Skeletal muscle satellite cell (primary cell): ENCODE measurements around the gene MAX.
"Not testable (repeated sequence)": the region's sequence is repeated elsewhere in the genome, so short reads cannot be mapped to it uniquely, and the experiment has no call there.

Source experiments
- H3K27me3 ChIP-seq: 2 replicates; pipeline ENCODE4 v1.7.0; 2013; ENCODE audit warnings: low read length; ENCODE audit not compliant: control insufficient read depth, insufficient read depth
- H3K36me3 ChIP-seq: 2 replicates; pipeline ENCODE4 v1.7.0; 2013; ENCODE audit warnings: mild to moderate bottlenecking, control low read depth, low read length; ENCODE audit not compliant: insufficient read depth
- H3K4me1 ChIP-seq: 2 replicates; pipeline ENCODE4 v1.7.0; 2013; ENCODE audit warnings: low read length; ENCODE audit not compliant: control insufficient read depth, insufficient read depth
- H3K4me2 ChIP-seq: 2 replicates; pipeline ENCODE4 v1.7.0; 2013; ENCODE audit warnings: mild to moderate bottlenecking, low read length
- H3K4me3 ChIP-seq: 2 replicates; pipeline ENCODE4 v1.7.0; 2013; ENCODE audit warnings: low read length
- H3K9ac ChIP-seq: 2 replicates; pipeline ENCODE4 v1.7.0; 2013; ENCODE audit warnings: mild to moderate bottlenecking, low read depth, low read length, moderate library complexity
- H3K9me3 ChIP-seq: replicated peaks from 2 replicates; pipeline ENCODE4 v1.7.0; 2013; ENCODE audit warnings: mild to moderate bottlenecking, control low read depth, low read length

Gene MAX

GRCh38 chr14:65043893-65044595 lies 58.3 kb downstream of the MAX start:
- no peak overlapping the region for H3K4me2 ChIP-seq
- H3K27me3 ChIP-seq, result no peaks in the 10 kb centered on the region
- H3K4me3 ChIP-seq, result no peak overlapping the region
- peaks cover 8% of the 10 kb centered on the region for H3K4me1 ChIP-seq
- H3K9me3 ChIP-seq, result no peaks in the 10 kb centered on the region
- H3K36me3 ChIP-seq, result peaks cover 6% of the 10 kb centered on the region
- no peak overlapping the region for H3K9ac ChIP-seq

- no peak overlapping the region for H3K4me2 ChIP-seq
- no peak overlapping the region for H3K4me3 ChIP-seq
- H3K4me1 ChIP-seq, result peaks cover 4% of the 10 kb centered on the region
- peaks cover 6% of the 10 kb centered on the region for H3K36me3 ChIP-seq
- H3K9ac ChIP-seq, result no peak overlapping the region
- no peaks in the 10 kb centered on the region for H3K27me3 ChIP-seq
- H3K9me3 ChIP-seq, result no peaks in the 10 kb centered on the region
Observed at GRCh38 chr14:65042731-65043372, 59.5 kb downstream of the MAX start.

- H3K36me3 ChIP-seq, result peaks cover 6% of the 10 kb centered on the region
- H3K4me2 ChIP-seq, result no peak overlapping the region
- H3K27me3 ChIP-seq, result no peaks in the 10 kb centered on the region
- H3K9ac ChIP-seq, result no peak overlapping the region
- H3K9me3 ChIP-seq, result no peaks in the 10 kb centered on the region
- no peak overlapping the region for H3K4me3 ChIP-seq
- H3K4me1 ChIP-seq, result no peaks in the 10 kb centered on the region
Observed at GRCh38 chr14:65042296-65042695, 60.0 kb downstream of the MAX start.

GRCh38 chr14:65041434-65041915 lies 60.8 kb downstream of the MAX start:
- Histone ChIP-seq H3K36me3 (peaks cover 6% of the 10 kb centered on the region), H3K9ac (no peak overlapping the region), H3K4me3 (no peak overlapping the region), H3K4me2 (no peak overlapping the region), H3K27me3 (no peaks in the 10 kb centered on the region), H3K4me1 (no peaks in the 10 kb centered on the region), H3K9me3 (no peaks in the 10 kb centered on the region)

GRCh38 chr14:65040666-65041433 lies 61.5 kb downstream of the MAX start:
- Histone ChIP-seq H3K36me3 (peaks cover 6% of the 10 kb centered on the region), H3K4me2 (no peak overlapping the region), H3K27me3 (no peaks in the 10 kb centered on the region), H3K4me3 (no peak overlapping the region), H3K9ac (no peak overlapping the region), H3K9me3 (no peaks in the 10 kb centered on the region), H3K4me1 (no peaks in the 10 kb centered on the region)

- no peak overlapping the region for H3K4me2 ChIP-seq
- H3K9me3 ChIP-seq, result no peaks in the 10 kb centered on the region
- H3K36me3 ChIP-seq, result peaks cover 2% of the 10 kb centered on the region
Observed at GRCh38 chr14:65038966-65039365, 63.4 kb downstream of the MAX start.

GRCh38 chr14:65035049-65035448 lies 67.3 kb downstream of the MAX start:
- Histone ChIP-seq H3K36me3 (peaks cover 9% of the 10 kb centered on the region), H3K9ac (no peak overlapping the region), H3K4me3 (no peak overlapping the region), H3K27me3 (no peaks in the 10 kb centered on the region), H3K9me3 (no peaks in the 10 kb centered on the region), H3K4me1 (no peaks in the 10 kb centered on the region), H3K4me2 (no peak overlapping the region)

More at GRCh38 chr14:65038966-65039365, 63.4 kb downstream of the MAX start:
- Histone ChIP-seq H3K4me1 (no peaks in the 10 kb centered on the region), H3K9ac (no peak overlapping the region), H3K4me3 (no peak overlapping the region), H3K27me3 (no peaks in the 10 kb centered on the region)

- no peaks in the 10 kb centered on the region for H3K9me3 ChIP-seq
- H3K9ac ChIP-seq, result no peak overlapping the region
- H3K27me3 ChIP-seq, result no peaks in the 10 kb centered on the region
- peaks cover 9% of the 10 kb centered on the region for H3K36me3 ChIP-seq
- no peak overlapping the region for H3K4me2 ChIP-seq
- H3K4me1 ChIP-seq, result no peaks in the 10 kb centered on the region
- no peak overlapping the region for H3K4me3 ChIP-seq
Observed at GRCh38 chr14:65034021-65034420, 68.3 kb downstream of the MAX start.

GRCh38 chr14:65033181-65033580 lies 69.1 kb downstream of the MAX start:
- Histone ChIP-seq H3K9me3 (no peaks in the 10 kb centered on the region), H3K4me3 (no peak overlapping the region), H3K27me3 (no peaks in the 10 kb centered on the region), H3K4me2 (no peak overlapping the region), H3K4me1 (no peaks in the 10 kb centered on the region), H3K9ac (no peak overlapping the region), H3K36me3 (peaks cover 9% of the 10 kb centered on the region)

GRCh38 chr14:65032319-65032718 lies 70.0 kb downstream of the MAX start:
- H3K4me1 ChIP-seq, result no peaks in the 10 kb centered on the region
- H3K4me2 ChIP-seq, result no peak overlapping the region
- peaks cover 16% of the 10 kb centered on the region for H3K36me3 ChIP-seq
- H3K4me3 ChIP-seq, result no peak overlapping the region
- H3K27me3 ChIP-seq, result no peaks in the 10 kb centered on the region
- no peak overlapping the region for H3K9ac ChIP-seq
- no peaks in the 10 kb centered on the region for H3K9me3 ChIP-seq

- H3K4me3 ChIP-seq, H3K4me1 ChIP-seq, H3K9ac ChIP-seq, H3K4me2 ChIP-seq, H3K27me3 ChIP-seq, H3K9me3 ChIP-seq: not testable (repeated sequence)
- H3K36me3 ChIP-seq, result peaks cover 22% of the 10 kb centered on the region
Observed at GRCh38 chr14:65031321-65031720, 71.0 kb downstream of the MAX start.
